SIG-M5 (cell line): ENCODE measurements around the gene SLC38A6.

Source experiments
- DNase-seq: peaks from one replicate; lab custom pipeline; 2025; lab: John Stamatoyannopoulos, UW

Gene SLC38A6

DNA sequence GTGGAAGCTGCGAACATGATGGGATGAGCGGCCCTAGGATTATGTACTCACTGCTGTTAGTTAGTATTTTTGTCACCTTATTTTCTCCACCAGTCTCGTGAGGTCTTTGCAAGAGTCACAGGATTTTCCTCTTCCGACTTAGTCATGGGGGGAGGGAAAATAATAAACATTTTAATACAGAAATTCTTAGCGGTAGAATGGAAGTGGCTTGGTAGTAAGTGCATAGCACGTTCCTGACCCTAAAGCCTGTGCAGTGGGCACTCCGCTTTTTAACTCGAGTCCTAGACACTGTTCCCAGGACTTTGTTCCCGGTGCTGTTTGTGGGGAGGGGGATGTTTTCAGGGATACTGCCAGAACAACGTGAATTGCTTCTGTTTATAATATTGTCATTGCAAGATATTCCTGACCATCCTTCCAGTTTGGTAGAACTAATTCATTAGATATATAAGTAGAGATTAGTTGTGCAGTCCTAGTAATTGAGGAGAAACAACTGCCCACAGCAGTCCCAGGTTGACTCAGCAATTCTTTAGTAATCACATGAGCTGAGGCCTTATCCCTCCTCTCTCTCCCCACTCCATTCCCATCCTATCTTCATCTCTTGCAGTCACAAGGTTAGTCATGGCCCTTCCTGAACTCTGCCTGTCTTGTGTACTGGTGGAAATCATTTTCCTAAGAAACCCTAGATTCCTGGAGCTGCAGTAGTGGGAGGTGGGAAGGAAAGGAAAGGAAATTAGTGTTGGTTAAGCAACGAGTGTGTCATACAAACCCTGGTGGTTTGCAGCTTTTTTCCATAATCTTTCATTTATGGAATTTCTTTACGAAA, 799 bp downstream of the SLC38A6 start:
- DNase-seq, result no peak

DNA sequence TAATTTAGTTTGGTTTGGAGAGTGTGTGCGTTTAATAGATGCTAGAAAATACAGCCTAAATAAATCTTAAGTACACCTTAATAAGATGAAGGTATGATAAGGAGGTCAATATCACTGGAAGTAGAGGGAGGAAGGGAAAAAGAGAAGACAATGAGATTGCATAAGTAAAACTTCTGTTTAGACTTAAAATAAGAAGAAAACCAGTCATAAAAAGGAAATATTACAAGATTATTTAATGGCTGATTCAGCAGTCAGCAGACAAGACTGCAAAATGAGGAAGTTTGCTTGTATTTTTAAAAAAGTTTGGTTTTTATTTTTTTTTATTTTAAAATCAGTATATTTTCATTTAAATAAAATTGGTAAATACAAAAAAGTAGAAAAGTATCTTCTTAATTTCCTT, 3.2 kb downstream of the SLC38A6 start:
- no peak for DNase-seq

DNA sequence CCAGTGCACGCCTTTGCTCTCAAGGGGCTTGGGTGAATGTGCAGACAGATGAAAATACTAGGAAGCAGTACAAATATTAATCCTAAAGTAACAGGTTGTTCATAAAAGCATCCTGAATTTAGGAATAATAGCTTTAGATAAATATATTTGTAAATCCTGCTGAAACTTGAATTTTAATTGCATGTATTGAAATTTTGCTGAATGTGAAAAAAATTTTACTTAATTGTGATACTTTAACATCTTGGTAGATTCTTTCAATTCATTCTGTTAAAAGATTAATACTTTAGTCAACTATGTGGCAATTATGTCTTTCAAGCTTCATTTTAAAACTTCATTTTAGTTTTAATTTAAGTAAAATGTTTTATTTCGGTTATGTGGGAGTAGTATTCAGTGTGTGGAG, 5.5 kb downstream of the SLC38A6 start:
- no peak for DNase-seq

DNA sequence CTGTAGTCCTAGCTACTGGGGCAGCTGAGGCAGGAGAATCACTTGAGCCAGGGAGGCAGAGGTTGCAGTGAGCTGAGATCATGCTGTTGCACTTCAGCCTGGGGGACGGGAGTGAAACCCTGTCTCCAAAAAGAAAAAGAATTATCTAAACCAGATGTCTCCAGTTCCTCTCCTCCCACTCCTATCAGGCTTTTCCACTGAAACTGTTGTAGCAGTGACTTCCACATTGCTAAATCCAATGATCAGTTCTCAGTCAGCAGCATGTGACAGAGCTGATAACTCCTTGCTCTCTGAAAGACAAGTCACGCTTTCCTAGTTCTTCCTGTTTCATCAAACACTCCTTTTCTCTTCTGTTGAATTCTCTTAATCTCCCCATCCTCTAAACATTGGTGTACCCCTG, 8.6 kb downstream of the SLC38A6 start:
- no peak for DNase-seq

DNA sequence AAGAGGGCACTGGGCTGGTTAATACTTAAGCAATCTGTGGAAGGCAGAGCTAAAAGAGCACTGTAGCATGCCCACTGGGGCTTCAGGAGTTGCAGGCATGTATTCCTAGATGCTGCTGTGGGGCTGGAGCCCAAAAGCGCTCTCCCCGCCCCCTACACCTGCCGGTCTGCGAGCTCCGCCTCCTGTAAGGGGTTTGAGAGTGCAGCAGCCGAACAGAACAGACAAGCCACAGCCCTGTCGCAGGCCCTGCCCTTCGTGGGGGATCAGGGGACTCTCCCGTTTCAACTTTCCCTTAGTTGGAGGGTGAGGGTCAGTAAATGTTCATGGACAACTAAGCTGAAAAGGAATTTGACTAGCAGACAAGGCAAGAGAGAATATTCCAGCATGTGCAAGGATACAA, 17.6 kb downstream of the SLC38A6 start:
- no peak for DNase-seq

DNA sequence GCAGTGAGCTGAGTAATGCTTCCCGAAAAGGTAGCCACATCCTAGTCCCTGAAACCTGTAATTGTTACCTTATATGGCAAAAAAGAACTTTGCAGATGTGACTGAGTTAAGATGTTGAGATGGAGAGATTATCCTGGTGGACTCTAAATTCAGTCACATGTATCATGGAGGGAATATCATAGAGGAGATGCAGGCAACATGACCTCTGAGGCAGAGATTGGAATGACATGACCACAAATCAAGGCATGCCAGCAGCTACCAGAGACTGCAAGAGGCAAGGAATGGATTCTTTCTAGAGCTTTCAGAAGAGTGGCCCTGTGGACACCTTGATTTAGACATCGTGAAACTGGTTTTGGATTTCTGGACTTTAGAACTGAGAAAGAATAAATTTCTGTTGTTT, 18.5 kb downstream of the SLC38A6 start:
- no peak for DNase-seq

DNA sequence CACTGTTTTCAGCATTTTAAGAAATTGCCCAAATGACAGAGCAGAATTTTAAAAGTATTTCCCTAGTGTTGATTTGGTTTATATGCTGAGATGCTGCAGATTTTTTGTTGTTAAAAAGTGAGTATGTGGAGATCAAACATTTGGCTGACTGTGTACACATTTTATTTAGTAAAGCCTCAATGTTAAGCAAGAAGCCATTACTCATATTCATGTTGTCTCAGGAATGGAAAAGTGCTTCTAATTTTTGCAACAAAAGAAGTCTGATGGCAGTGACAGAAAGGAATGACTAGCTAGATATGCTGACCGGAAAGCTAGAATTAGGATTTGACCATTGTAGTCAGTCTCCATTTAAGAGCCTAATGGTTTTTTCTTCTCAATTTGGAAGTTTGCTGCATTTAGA, 22.5 kb downstream of the SLC38A6 start:
- DNase-seq, result no peak

DNA sequence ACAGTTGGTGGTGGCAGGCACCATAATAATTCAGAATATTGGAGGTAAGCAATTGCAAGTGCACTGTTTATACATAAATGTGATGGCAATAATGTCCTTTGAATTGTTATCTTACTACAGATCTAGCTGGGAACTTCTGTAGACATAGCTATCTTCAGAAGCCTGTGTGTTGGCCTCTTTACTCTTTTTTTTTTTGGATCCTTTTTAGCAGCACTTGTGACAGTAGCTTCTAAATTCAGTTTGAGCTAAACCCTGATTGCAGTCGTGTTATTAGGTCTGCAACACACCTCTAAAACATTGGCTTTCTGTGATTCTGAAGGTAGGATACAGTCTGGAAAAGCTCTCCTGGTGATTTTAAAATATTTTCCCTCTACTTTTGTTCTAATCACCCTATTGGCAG, 38.5 kb downstream of the SLC38A6 start:
- no peak for DNase-seq

DNA sequence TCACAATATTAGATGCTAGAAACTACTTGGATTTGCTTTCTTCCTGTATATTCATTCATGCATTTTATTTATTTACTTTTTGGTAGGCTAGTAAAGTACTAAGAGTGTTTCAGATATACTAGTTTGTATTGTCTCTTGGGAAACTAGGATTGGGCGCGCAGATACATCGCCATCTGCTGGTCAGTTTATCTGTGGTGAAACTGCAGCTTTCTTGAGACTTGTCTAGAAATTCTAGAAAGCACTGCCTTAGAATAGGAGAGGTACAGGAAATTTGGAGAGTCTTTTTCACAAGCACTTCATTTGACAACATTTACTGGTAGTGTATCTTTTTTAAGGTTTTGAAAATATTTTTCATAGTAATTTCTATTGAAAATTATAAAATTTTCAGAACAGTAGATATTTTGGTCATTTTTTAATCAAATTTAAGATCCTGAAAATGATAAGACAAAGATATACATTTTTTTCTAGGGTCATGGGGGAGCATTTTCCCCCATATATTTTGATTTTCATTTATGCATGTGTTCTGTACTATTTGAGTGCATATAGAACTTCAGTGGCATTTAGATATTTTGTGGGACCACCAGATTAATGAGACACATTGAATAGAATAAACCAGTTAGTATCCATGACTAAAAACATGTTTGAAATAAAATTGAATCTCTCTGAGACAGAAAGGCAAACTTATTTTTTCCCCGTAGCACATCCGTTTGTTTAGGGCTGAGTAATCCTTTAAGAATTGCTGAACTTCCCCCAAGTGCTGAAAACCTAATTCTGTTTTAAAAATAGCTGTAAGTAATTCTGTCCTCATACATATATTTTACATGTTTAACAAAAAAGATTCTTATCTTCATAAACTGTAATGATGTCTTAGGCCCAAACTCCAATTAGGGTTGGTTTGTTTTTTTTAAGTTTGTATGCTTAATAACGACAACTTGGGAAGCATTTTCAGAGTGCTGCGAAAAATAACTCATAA, 44.5 kb downstream of the SLC38A6 start:
- DNase-seq, result no peak

DNA sequence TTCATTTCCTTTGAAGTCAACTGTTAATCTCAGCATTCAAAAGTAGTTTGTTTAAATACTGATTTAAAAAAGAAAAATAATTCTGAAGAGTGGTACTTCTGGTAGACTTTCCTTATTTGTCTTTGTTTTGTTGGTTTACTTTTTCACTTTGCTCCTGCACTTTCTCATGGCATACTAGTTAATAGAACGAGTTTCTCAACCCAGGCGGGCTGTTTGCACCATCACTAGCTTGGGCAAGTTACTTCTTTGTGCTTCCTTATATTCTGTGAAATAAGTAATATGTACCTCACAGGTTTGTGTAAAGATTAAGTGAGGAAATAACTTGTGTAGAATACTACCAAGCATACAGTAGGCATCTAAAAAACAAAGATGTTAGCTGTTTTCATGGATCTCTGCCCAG, 45.5 kb downstream of the SLC38A6 start:
- DNase-seq, result no peak

DNA sequence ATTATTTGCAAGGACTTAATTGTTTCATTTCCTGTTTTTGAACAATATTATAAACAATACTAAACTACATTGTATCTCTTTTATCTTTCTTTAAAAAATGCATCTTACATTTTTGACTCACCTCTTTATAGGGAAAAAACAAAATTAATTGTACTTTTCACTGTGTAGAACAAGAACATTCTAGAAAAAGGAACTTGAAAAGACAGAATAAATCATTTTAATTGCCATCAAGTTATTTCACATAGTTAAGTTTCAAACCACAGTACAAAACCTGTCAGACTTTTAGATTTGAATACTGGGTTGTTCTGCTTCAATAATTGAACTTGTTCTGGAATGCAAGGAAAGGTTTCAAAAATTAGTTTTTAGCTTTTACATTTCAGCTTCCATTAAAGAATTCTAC, 50.0 kb downstream of the SLC38A6 start:
- DNase-seq, result no peak

DNA sequence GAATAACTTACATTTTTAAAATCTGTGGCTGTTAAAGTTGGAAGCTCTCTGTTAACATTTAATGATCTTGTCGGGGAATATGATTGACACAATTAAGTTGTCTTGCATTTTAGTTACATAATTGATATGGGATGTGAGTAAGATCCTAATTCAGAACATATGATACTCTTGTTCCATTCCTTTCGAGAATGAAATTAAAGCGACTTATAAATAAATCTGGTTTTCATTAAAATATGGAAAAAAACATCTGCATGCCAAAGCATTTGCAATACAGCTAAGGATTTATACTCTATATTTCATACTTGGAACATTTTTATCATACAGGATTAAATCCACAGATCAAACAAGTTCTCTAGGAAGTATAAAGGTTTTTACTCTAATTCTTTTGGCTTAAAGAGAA, 52.0 kb downstream of the SLC38A6 start:
- DNase-seq, result no peak

DNA sequence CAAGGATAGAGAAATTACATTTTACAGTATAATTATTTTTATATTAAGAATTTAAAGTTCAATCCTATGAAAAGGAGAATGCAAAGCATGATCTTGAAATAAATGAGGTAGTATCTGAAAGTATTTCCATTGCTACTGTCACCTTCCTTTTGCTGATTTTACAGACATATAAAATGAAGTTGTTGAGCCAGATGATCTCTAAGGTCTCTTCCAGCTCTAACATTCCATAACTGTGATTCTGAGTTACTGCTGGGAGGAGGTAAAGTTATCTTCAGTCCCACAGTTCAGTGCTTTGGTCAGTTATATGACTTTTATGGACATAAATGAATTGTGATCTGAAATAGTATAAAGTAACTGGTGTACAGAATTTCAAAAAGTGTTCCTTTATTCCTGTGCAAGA, 52.8 kb downstream of the SLC38A6 start:
- DNase-seq, result no peak

DNA sequence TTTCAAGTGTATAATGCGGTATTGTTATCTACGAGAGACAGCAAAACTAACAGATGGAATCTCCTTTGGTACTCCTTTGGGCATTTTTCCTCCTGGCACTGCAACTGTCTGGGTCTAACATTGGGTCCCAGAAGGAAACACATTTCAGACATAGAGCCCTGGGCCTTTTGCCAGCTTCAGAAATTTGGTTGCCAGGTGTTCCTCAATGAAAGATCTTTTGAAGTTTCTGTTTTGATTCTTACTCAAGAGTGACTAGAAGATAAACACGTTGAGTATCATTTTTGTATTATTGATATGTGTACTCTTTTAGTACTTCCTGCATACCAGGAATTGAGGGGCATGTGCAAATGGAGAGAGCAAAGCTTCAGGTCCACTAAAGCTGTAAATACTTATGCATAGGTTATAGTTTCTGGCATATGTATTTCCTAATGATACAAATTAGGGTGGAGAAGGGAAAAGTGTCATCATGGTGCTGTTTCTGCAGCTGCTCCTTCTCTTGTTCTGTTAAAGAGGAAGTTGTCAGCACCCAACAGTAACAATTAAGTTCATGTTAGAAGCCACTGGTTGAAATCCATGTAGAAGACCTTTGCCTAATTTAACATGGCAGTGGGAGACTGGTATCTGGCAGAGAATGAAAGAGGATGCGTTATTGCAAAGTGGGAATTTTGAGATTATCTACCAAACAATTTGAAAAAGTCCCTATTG, 53.5 kb downstream of the SLC38A6 start:
- DNase-seq, result no peak

DNA sequence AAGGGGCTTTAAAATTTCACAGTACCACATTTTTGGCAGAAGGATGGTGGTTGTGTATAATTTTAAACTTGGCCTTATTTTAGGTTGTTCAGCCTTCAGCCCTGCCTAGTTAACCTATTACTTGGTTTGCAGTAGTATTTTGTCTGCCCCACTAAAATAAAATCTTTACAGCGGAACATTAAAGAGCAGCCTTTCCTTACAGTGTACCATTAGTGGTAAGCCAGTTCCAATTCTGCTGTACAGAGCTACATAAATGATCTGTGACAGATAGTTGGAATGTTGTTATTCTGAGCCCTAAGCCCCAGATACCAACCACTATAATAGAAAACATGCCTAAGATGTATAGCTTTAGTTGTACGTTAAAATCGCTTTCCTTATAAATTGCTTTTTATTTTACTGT, 56.2 kb downstream of the SLC38A6 start:
- no peak for DNase-seq

DNA sequence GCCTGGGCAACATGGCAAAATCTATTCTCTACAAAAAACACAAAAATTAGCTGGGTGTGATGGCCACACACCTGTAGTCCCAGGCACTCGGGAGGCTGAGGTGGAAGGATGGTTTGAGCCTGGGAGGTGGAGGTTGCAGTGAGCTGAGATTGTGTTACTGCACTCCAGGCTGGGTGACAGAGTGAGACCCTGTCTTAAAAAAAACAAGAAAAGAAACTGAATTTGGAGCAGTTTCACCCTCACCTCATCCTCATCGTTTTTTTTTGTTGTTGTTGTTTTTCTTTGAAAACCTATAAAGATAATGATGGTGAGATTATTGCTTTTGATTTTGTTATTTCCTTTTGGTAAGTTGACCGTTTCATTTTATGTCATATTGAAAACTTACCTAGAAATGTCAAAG, 60.7 kb downstream of the SLC38A6 start:
- DNase-seq, result no peak

DNA sequence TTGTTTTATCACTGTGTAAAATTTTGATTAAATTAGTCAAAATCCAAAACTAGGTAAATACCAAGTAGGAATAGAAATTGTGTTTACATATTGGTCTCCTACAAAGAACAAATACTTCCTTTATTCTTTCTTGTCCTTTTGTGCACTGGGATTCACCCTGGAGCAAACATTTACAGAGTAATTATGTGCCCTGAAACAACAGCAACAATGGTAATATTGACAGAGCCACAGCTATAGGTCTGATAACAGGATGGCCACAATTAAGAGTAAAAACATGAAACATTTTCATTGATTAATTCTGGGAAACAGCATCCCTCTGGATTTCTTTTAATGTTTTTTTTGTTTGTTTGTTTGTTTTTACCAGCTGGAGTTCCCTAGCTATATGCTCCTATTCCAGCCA, 61.2 kb downstream of the SLC38A6 start:
- DNase-seq, result no peak

DNA sequence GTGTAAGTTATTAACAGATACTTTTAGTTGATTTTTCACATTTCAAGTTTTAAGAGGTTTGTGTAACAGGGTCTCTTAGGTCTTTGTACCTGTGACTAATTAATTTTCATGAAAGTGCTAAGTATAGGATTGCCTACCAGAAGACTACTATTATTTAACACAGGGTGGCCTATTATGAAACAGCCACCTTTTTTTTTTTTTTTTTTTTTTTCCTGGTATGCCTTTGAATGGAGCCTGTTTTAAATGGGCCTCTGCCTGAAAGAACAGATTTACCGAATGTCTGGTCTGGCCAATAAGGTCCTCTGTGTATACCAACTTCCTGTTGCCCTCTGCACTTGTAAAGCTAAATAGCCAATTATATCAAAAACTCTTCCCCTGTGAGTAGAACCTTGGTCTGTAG, 62.5 kb downstream of the SLC38A6 start:
- DNase-seq, result no peak

DNA sequence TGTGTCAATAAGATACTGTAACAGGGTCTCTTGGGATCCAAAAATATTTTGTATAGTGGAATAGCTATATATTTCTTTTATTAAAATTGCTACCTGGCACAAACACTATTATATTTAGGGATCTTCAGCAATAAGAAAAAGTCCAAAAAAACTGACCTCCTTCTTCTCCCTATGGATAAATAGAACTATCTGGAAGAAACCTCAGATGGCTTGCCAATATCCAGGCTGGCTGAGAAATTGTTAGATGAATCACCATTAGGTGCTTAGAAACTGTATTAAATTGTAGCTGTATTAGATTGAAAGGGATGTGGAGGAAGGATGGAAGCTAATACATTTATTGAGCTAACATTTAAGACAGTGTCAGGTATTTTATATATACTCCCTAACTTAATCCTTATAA, 66.0 kb downstream of the SLC38A6 start:
- no peak for DNase-seq

DNA sequence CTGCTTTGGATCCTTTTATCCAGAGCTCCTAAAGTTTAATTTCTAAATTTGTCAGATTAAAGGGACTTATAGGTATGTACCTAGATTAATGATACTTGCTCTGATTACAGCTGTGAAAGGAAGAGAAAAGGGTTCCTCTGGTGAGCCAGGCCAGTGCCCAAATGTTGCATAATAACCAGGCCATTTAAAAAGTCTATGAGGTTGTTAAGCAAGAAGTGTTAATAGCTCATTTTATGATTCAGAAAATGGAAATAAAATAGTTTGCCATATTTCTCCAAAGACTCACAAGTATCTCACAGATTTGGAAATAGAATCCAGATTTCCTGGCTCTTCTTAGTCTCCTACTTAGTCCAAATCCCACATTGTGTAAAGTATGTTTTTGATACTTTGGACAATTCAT, 67.6 kb downstream of the SLC38A6 start:
- no peak for DNase-seq

DNA sequence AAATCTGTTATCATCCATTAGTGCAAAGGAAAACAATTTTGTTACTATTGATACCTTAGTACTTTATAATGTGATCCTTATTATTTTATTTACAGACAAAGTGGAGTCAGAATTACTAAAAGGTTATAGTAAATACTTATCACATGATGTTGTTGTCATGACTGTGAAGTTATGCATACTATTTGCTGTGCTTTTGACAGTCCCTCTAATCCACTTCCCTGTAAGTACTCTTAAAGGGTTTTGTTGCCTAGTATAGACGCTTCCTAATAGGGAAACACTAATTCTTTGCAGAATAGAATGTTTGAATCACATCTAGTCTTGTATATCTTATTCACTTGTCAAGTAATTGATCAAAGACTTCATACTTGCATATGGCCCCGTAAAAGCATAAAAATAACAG, 69.4 kb downstream of the SLC38A6 start:
- no peak for DNase-seq

DNA sequence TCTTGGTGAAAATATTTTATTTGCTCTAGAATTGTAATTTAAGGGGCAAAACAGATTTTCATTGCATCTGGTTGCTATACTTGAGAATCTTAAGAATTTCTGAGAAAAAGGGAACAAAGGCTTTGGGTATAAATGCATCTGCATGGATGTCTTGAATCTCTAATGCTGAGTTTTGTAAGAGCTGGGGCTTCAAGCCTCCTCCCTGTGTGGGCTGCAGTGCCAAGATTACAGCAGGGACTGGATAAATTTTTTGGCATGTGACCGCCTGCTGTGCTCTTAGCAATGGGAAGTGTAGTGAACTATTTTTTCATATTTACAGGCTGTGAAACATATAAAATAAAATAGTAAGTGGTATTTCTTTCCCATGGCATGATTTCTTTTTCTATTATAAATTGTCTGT, 70.0 kb downstream of the SLC38A6 start:
- DNase-seq, result no peak

DNA sequence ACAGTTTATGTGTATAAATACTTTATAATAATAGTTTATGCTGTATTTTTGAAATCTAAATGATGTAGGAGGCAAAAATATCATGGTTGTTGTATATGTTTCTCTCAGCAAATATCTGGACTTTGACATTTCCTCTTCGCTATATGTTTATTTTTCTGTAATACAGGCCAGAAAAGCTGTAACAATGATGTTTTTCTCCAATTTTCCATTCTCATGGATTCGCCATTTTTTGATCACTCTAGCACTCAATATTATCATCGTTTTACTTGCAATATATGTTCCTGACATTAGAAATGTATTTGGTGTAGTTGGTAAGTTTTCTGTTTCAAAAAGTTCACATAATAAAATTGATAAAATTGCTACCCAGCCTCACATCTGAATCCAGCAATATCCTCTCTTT, 70.6 kb downstream of the SLC38A6 start:
- DNase-seq, result no peak
